ENCODE results near the gene SBF2. TPM values are rescaled to one million over a fixed set of nuclear protein-coding genes. Genes with fewer than 3 reads are reported as not detected.

SBF2 gene
- total and polyA plus RNA-seq, 10 donors: 3.6 to 70.9 (median 57.1) TPM

DNA sequence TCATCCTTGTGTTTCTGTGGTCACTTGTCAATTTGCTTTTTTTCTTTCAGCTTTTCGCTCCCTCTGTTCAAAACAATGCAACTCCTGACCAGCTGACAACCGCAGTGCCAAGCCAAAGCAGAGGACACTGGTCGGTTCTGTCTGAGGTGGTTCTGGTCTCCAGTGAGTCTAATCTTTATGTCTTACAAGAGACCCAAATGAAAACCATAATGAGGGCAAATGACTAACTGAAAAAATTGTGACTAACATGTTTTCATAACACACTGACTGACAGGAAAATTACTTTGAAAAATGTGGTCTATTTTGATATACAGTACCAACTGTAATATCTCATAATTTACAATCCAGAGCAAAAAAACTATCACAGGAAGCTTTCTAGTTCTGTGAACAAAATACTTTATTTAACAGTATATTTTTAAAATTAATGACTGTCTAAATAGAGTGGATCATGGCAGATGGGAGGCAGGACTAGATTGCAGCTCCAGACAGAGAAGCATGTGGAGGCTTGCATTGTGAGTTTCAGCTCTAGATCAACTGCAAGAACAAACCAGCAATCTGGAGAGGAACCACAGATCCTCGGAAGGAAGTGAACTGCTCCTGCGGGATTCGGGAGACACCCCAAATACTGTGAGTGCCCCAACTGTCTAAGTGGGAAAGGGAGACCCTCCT, 311.8 kb downstream of the SBF2 start:
- TF ChIP-seq, protein P1, sequence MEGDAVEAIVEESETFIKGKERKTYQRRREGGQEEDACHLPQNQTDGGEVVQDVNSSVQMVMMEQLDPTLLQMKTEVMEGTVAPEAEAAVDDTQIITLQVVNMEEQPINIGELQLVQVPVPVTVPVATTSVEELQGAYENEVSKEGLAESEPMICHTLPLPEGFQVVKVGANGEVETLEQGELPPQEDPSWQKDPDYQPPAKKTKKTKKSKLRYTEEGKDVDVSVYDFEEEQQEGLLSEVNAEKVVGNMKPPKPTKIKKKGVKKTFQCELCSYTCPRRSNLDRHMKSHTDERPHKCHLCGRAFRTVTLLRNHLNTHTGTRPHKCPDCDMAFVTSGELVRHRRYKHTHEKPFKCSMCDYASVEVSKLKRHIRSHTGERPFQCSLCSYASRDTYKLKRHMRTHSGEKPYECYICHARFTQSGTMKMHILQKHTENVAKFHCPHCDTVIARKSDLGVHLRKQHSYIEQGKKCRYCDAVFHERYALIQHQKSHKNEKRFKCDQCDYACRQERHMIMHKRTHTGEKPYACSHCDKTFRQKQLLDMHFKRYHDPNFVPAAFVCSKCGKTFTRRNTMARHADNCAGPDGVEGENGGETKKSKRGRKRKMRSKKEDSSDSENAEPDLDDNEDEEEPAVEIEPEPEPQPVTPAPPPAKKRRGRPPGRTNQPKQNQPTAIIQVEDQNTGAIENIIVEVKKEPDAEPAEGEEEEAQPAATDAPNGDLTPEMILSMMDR (IDR thresholded peaks at IDR 0.05 in 8 of 11, conservative IDR thresholded peaks at IDR 0.05 in 3 of 11): no peak
- TF ChIP-seq POLR2AphosphoS5 (IDR thresholded peaks at IDR 0.05): no peak
- TF ChIP-seq POLR2A (IDR thresholded peaks at IDR 0.05): no peak
- no peak overlapping the region for H3K4me3 ChIP-seq
- H3K4me1 ChIP-seq: peaks cover 0 to 14% (median 2%) of the 10 kb centered on the region in 6 donors
- no peaks in the 10 kb centered on the region for H3K27me3 ChIP-seq (replicated peaks in 1 of 7)
- H3K27ac ChIP-seq: no peak overlapping the region
- DNase-seq: no peak
- peaks cover 0 to 30% (median 0%) of the 10 kb centered on the region in 6 donors for H3K36me3 ChIP-seq
- WGBS, 5 donors: 52 to 84% (median 68%) methylated on average over 6 of the region's 6 CpGs
- H3K9me3 ChIP-seq: no peaks in the 10 kb centered on the region
- intact Hi-C loops (cut with DNase I; ENCODE audit: low total_unique reads): no loop called here

DNA sequence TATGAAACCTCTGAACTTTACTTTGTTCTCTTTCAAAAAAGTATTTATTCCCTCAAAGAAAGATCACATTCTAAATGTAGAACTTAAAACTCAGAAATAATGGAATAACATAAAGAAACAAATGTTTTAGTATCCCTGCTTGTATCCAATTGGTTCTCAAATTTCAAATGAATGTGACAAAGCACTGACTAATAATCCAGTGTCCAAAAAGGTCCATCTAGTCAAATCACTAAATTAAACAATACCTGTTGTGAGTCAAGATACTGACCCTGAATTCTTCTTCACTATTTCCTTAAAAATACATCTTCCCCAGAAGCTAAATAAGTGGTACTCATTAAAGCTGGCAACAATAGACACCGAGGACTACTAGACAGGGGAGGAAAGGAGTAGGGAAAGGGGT, 313.1 kb downstream of the SBF2 start:
- Histone ChIP-seq H3K4me3 (no peak overlapping the region), H3K27me3 (replicated peaks in 1 of 7) (no peaks in the 10 kb centered on the region), H3K4me1 (peaks cover 0 to 4% (median 0%) of the 10 kb centered on the region in 6 donors), H3K27ac (no peak overlapping the region), H3K36me3 (peaks cover 0 to 34% (median 0%) of the 10 kb centered on the region in 6 donors), H3K9me3 (no peaks in the 10 kb centered on the region)
- intact Hi-C loops (cut with DNase I; ENCODE audit: low total_unique reads): no loop called here
- WGBS, 5 donors: 82 to 100% (median 89%) methylated on average over 1 of the region's 1 CpG
- no peak for TF ChIP-seq POLR2AphosphoS5 (IDR thresholded peaks at IDR 0.05)
- TF ChIP-seq, protein P1 (IDR thresholded peaks at IDR 0.05 in 8 of 11, conservative IDR thresholded peaks at IDR 0.05 in 3 of 11): no peak
- TF ChIP-seq POLR2A (IDR thresholded peaks at IDR 0.05): no peak
- no peak for DNase-seq

DNA sequence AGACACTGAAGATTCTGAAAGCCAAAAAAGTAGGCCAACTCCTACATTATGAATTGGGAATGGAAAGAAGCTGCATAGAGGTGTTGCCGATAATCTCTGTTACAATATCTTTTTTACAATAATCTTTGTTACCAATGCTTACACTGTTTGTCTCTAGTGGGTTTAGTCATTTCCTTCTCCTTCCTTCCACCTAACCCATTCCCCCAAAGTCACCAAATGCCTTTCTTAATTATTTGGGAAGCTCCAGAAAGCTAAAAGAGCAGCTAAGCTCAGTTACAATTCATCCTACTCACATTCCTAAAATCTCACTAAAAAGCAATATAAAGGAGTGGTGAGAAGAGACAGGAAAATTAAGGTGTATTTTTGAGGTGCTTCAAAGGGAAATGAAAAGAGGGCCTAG, 316.5 kb downstream of the SBF2 start:
- intact Hi-C loops (cut with DNase I; ENCODE audit: low total_unique reads): loop anchor here (10.0 kb wide), 1 partner anchor 223 kb away; no protein-coding TSS in a partner anchor
- 65 to 81% (median 72%) methylated on average over 1 of the region's 1 CpG for WGBS, 5 donors

GRCh38 chr11:9974375-9974774, 319.6 kb downstream of the SBF2 start:
- no peaks in the 10 kb centered on the region for H3K9me3 ChIP-seq
- no peak overlapping the region for H3K27ac ChIP-seq
- no peak for TF ChIP-seq POLR2A (IDR thresholded peaks at IDR 0.05)
- TF ChIP-seq, protein P1 (IDR thresholded peaks at IDR 0.05 in 8 of 11, conservative IDR thresholded peaks at IDR 0.05 in 3 of 11): no peak
- TF ChIP-seq POLR2AphosphoS5 (IDR thresholded peaks at IDR 0.05): no peak
- H3K27me3 ChIP-seq (replicated peaks in 1 of 7): no peaks in the 10 kb centered on the region
- H3K36me3 ChIP-seq: peaks cover 0 to 17% (median 0%) of the 10 kb centered on the region in 6 donors
- H3K4me1 ChIP-seq: peaks cover 0 to 12% (median 1%) of the 10 kb centered on the region in 6 donors
- no peak overlapping the region for H3K4me3 ChIP-seq
- intact Hi-C loops (cut with DNase I; ENCODE audit: low total_unique reads): loop anchor here (10.0 kb wide), 1 partner anchor 220 kb away; no protein-coding TSS in a partner anchor
- WGBS, 5 donors: 92 to 98% (median 94%) methylated on average over 8 of the region's 8 CpGs
- DNase-seq: no peak

More for the DNA sequence above, 316.5 kb downstream of the SBF2 start:
- TF ChIP-seq POLR2AphosphoS5 (IDR thresholded peaks at IDR 0.05) (no peak), POLR2A (IDR thresholded peaks at IDR 0.05) (no peak)
- TF ChIP-seq, protein P1 (IDR thresholded peaks at IDR 0.05 in 8 of 11, conservative IDR thresholded peaks at IDR 0.05 in 3 of 11): no peak
- Histone ChIP-seq H3K36me3 (peaks cover 0 to 17% (median 0%) of the 10 kb centered on the region in 6 donors), H3K4me3 (no peak overlapping the region), H3K4me1 (peaks cover 0 to 11% (median 1%) of the 10 kb centered on the region in 6 donors), H3K27ac (no peak overlapping the region), H3K9me3 (no peaks in the 10 kb centered on the region), H3K27me3 (replicated peaks in 1 of 7) (no peaks in the 10 kb centered on the region)
- DNase-seq: no peak

Data from spleen (tissue), 11 donors.